NCI-H2171 treated with DMSO at 0.1 percent for 48 hours (cell line): Measurements from ENCODE around the gene OSBPL5.
A peak's percentile ranks its signal among the peaks of the same experiment; 100 is the strongest.

Experiments
- DNase-seq: peaks from one replicate; lab custom pipeline; 2025; lab: John Stamatoyannopoulos, UW

Gene OSBPL5

GRCh38 chr11:3162410-3163240 lies 2.5 kb downstream of the OSBPL5 start:
- DNase-seq, result no peak

GRCh38 chr11:3161720-3162409 lies 3.2 kb downstream of the OSBPL5 start:
- DNase-seq, result no peak

- DNase-seq, result no peak
Observed at GRCh38 chr11:3161309-3161708, 3.8 kb downstream of the OSBPL5 start.

GRCh38 chr11:3160252-3161031 lies 4.7 kb downstream of the OSBPL5 start:
- no peak for DNase-seq

GRCh38 chr11:3159296-3160190 lies 5.6 kb downstream of the OSBPL5 start:
- no peak for DNase-seq

- DNase-seq, result no peak
Observed at GRCh38 chr11:3158821-3159220, 6.3 kb downstream of the OSBPL5 start.

GRCh38 chr11:3158131-3158591 lies 6.9 kb downstream of the OSBPL5 start:
- DNase-seq, result no peak

- DNase-seq, result no peak
Observed at GRCh38 chr11:3157381-3158130, 7.6 kb downstream of the OSBPL5 start.

GRCh38 chr11:3156661-3157311 lies 8.3 kb downstream of the OSBPL5 start:
- no peak for DNase-seq

- DNase-seq, result no peak
Observed at GRCh38 chr11:3156282-3156660, 8.8 kb downstream of the OSBPL5 start.

- no peak for DNase-seq
Observed at GRCh38 chr11:3155691-3156258, 9.3 kb downstream of the OSBPL5 start.

GRCh38 chr11:3155216-3155615 lies 9.9 kb downstream of the OSBPL5 start:
- DNase-seq, result no peak

- DNase-seq, result peak; percentile 53
Observed at GRCh38 chr11:3154001-3154599, 11.0 kb downstream of the OSBPL5 start.

GRCh38 chr11:3153291-3153861 lies 11.7 kb downstream of the OSBPL5 start:
- no peak for DNase-seq

GRCh38 chr11:3152471-3153110 lies 12.5 kb downstream of the OSBPL5 start:
- no peak for DNase-seq

- DNase-seq, result no peak
Observed at GRCh38 chr11:3150726-3151125, 14.4 kb downstream of the OSBPL5 start.

- peak; percentile 8 for DNase-seq
Observed at GRCh38 chr11:3149852-3150188, 15.3 kb downstream of the OSBPL5 start.

- no peak for DNase-seq
Observed at GRCh38 chr11:3148990-3149851, 15.9 kb downstream of the OSBPL5 start.
